ENCODE data around the gene PSEN1.

PSEN1 gene

GRCh38 chr14:73136387-73137225 is at the start of gene PSEN1:
Gene PSEN1, plus strand, starts transcription at chr14:73136507. Its CDS starts 11,513 bp downstream, at chr14:73148020.
- TF ChIP-seq ZFX (IDR thresholded peaks at IDR 0.05; ENCODE audit: borderline replicate concordance) (no peak), CTCF (IDR thresholded peaks at IDR 0.05) (no peak)
- peak within 1 kb of the TSS; percentile 73 for H3K27ac ChIP-seq

DNA sequence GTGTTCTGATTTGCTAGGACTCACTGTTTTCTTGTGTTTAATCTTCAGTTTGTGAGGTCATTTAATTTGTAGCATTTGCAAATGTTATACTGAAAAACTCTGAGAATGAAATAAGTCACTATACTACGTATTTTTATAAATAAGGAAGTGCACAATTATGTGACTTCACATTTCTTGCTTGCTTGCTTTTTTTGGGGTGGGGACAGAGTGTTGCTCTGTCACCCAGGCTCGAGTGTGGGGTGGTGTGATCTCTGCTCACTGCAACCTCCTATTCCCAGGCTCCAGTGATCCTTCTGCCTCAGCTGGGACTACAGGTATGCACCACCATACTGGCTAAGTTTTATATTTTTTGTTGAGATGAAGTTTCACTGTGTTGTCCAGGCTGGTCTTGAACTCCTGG is 45.3 kb upstream of the PSEN1 start:
- TF ChIP-seq CTCF (IDR thresholded peaks at IDR 0.05) = no peak
- TF ChIP-seq ZFX (IDR thresholded peaks at IDR 0.05; ENCODE audit: borderline replicate concordance) = no peak
- no peak overlapping the region for H3K27ac ChIP-seq

- H3K27ac ChIP-seq = no peak overlapping the region
- TF ChIP-seq ZFX (IDR thresholded peaks at IDR 0.05; ENCODE audit: borderline replicate concordance) (no peak), CTCF (IDR thresholded peaks at IDR 0.05) (no peak)
These were observed 38.9 kb upstream of the PSEN1 start for GRCh38 chr14:73097421-73097820.

DNA sequence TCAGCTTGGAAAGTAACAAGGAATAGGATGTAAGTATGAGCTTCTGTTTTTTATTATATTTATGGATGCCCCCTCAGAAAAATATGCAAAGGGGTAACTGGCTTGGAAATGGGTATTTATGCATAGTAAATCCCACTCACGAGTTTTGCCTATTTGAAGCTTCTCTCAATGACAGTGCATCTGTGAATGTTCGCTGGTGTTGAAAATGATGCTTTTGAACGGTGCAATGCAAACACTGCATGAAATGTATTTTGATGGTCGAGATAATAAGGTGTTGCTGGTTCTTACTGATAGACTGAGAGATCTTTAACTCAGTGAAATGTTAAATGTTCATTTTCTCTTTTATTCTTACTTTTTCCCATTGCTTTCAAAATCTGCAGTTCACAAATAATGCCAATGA is 36.0 kb upstream of the PSEN1 start:
- TF ChIP-seq ZFX (IDR thresholded peaks at IDR 0.05; ENCODE audit: borderline replicate concordance) = no peak
- TF ChIP-seq CTCF (IDR thresholded peaks at IDR 0.05) = no peak

DNA sequence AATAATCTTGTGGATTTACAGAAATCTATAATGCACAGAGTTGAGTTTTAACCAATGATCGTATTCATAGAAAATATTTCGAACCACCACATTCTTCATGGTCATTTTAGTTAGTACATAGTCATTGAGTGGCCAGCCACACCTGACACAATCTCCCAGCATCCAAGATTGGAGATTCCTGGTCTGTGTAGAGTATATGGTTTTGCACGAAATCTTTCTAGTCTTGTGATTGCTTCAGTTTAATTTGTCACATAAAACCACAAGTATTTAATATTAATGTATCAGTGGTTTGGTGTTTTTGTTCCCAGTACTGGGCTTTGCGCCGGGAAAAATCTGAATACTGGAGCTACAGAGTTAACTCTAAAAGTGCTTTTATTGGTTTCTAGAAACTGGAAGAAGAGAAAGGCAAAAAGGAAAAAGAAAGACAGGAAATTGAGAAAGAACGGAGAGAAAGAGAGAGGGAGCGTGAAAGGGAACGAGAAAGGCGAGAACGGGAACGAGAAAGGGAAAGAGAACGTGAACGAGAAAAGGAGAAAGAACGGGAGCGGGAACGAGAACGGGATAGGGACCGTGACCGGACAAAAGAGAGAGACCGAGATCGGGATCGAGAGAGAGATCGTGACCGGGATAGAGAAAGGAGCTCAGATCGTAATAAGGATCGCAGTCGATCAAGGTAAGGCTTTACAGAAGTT is 33.4 kb upstream of the PSEN1 start:
- no peak for TF ChIP-seq CTCF (IDR thresholded peaks at IDR 0.05)
- no peak for TF ChIP-seq ZFX (IDR thresholded peaks at IDR 0.05; ENCODE audit: borderline replicate concordance)
- no peak overlapping the region for H3K27ac ChIP-seq

More for the DNA sequence above, 36.0 kb upstream of the PSEN1 start:
- no peak overlapping the region for H3K27ac ChIP-seq

DNA sequence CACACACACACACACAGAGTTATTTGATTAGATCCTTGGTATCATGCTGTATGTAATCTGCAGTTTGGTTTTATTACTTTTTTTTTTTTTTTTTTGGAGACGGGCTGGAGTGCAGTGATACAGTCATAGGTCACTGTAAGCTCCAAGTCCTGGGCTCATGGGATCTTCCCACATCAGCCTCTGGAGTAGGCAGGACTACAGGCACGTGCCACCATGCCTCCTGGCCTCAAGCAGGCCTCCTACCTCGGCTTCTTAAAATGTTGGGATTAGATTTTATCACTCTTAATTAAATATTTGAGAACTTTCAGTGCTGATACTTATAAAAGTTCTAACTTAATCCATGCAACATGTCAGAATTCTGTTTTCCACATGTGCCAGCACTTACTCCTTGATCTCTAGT is 31.3 kb upstream of the PSEN1 start:
- no peak for TF ChIP-seq CTCF (IDR thresholded peaks at IDR 0.05)
- TF ChIP-seq ZFX (IDR thresholded peaks at IDR 0.05; ENCODE audit: borderline replicate concordance) = no peak
- H3K27ac ChIP-seq = peak overlapping the region; percentile 48

GRCh38 chr14:73105727-73106126 is 30.6 kb upstream of the PSEN1 start:
- no peak for TF ChIP-seq ZFX (IDR thresholded peaks at IDR 0.05; ENCODE audit: borderline replicate concordance)
- TF ChIP-seq CTCF (IDR thresholded peaks at IDR 0.05) = no peak
- peak overlapping the region; percentile 48 for H3K27ac ChIP-seq

Data from 22Rv1 (cell line).